Measurements from ENCODE around the gene PRPF4.

DNA sequence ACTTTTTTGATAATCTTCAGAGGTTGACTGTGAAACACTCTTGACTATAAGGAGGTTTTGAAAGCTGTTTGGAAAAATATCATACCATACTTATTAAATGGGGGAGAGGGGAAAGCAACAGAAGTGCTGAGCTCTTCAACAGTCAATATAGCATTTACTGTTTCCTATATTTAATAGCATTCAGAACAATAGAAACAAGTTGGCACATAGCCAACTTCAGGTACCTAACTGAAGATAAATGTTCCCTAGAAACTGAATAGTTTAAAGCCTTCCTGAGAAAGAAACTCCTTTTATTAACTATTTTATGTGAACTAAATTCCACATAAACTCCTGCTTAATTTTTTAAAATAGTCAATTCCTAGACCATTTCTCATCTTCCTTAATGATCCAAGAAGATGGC, 27.8 kb upstream of the PRPF4 start:
- TF ChIP-seq, protein P1, sequence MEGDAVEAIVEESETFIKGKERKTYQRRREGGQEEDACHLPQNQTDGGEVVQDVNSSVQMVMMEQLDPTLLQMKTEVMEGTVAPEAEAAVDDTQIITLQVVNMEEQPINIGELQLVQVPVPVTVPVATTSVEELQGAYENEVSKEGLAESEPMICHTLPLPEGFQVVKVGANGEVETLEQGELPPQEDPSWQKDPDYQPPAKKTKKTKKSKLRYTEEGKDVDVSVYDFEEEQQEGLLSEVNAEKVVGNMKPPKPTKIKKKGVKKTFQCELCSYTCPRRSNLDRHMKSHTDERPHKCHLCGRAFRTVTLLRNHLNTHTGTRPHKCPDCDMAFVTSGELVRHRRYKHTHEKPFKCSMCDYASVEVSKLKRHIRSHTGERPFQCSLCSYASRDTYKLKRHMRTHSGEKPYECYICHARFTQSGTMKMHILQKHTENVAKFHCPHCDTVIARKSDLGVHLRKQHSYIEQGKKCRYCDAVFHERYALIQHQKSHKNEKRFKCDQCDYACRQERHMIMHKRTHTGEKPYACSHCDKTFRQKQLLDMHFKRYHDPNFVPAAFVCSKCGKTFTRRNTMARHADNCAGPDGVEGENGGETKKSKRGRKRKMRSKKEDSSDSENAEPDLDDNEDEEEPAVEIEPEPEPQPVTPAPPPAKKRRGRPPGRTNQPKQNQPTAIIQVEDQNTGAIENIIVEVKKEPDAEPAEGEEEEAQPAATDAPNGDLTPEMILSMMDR (IDR thresholded peaks at IDR 0.05): no peak
- TF ChIP-seq POLR2A (IDR thresholded peaks at IDR 0.05): no peak
